ENCODE data around the gene SDR9C7. TPM values are rescaled to one million over a fixed set of nuclear protein-coding genes. Genes with fewer than 3 reads are reported as not detected.
"Not testable (repeated sequence)": the region's sequence is repeated elsewhere in the genome, so short reads cannot be mapped to it uniquely, and the experiment has no call there.

The SDR9C7 gene
- total RNA-seq, 4 donors from 2014 or later: not detected

GRCh38 chr12:56884421-56884820, 49.8 kb downstream of the SDR9C7 start:
- H3K4me3 ChIP-seq: no peak overlapping the region
- TF ChIP-seq CTCF (IDR thresholded peaks at IDR 0.05): no peak
- TF ChIP-seq POLR2A (IDR thresholded peaks at IDR 0.05): no peak
- H3K4me1 ChIP-seq: no peaks in the 10 kb centered on the region

GRCh38 chr12:56882407-56882806, 51.8 kb downstream of the SDR9C7 start:
- H3K4me1 ChIP-seq, H3K27me3 ChIP-seq, DNase-seq, H3K36me3 ChIP-seq, H3K27ac ChIP-seq, H3K4me3 ChIP-seq: not testable (repeated sequence)
- H3K9me3 ChIP-seq: peaks cover 0 to 11% (median 1%) of the 10 kb centered on the region in 4 donors

More at GRCh38 chr12:56884421-56884820, 49.8 kb downstream of the SDR9C7 start:
- no peak overlapping the region for H3K27ac ChIP-seq
- no peak for DNase-seq
- H3K27me3 ChIP-seq: no peaks in the 10 kb centered on the region
- no peaks in the 10 kb centered on the region for H3K36me3 ChIP-seq
- H3K9me3 ChIP-seq: peaks cover 0 to 11% (median 1%) of the 10 kb centered on the region in 4 donors

GRCh38 chr12:56880125-56880992, 53.8 kb downstream of the SDR9C7 start:
- Histone ChIP-seq H3K27me3 (no peaks in the 10 kb centered on the region), H3K36me3 (no peaks in the 10 kb centered on the region), H3K27ac (no peak overlapping the region), H3K4me1 (no peaks in the 10 kb centered on the region), H3K9me3 (no peaks in the 10 kb centered on the region), H3K4me3 (no peak overlapping the region)
- DNase-seq: no peak
- TF ChIP-seq CTCF (IDR thresholded peaks at IDR 0.05) (no peak), POLR2A (IDR thresholded peaks at IDR 0.05) (no peak)

GRCh38 chr12:56879240-56880124, 54.7 kb downstream of the SDR9C7 start:
- not testable (repeated sequence) for DNase-seq, H3K27me3 ChIP-seq

GRCh38 chr12:56878010-56878339, 56.2 kb downstream of the SDR9C7 start:
- no peak for TF ChIP-seq POLR2A (IDR thresholded peaks at IDR 0.05)
- no peak for TF ChIP-seq CTCF (IDR thresholded peaks at IDR 0.05)

More at GRCh38 chr12:56879240-56880124, 54.7 kb downstream of the SDR9C7 start:
- not testable (repeated sequence) for H3K4me1 ChIP-seq, H3K27ac ChIP-seq, H3K4me3 ChIP-seq, H3K36me3 ChIP-seq, H3K9me3 ChIP-seq

GRCh38 chr12:56877195-56878009, 56.8 kb downstream of the SDR9C7 start:
- no peaks in the 10 kb centered on the region for H3K36me3 ChIP-seq
- H3K4me3 ChIP-seq: no peak overlapping the region
- H3K9me3 ChIP-seq: no peaks in the 10 kb centered on the region
- no peak overlapping the region for H3K27ac ChIP-seq
- H3K4me1 ChIP-seq: no peaks in the 10 kb centered on the region
- TF ChIP-seq CTCF (IDR thresholded peaks at IDR 0.05) (no peak), POLR2A (IDR thresholded peaks at IDR 0.05) (no peak)
- DNase-seq: no peak
- no peaks in the 10 kb centered on the region for H3K27me3 ChIP-seq

More at GRCh38 chr12:56878010-56878339, 56.2 kb downstream of the SDR9C7 start:
- DNase-seq: no peak
- H3K27ac ChIP-seq: no peak overlapping the region
- no peaks in the 10 kb centered on the region for H3K9me3 ChIP-seq
- H3K4me1 ChIP-seq: no peaks in the 10 kb centered on the region
- no peaks in the 10 kb centered on the region for H3K27me3 ChIP-seq
- H3K36me3 ChIP-seq: no peaks in the 10 kb centered on the region
- no peak overlapping the region for H3K4me3 ChIP-seq

All from Peyer's patch (tissue), 4 donors.